B cell (primary cell): Measurements from ENCODE around the gene PRR11. TPM values are rescaled to one million over a fixed set of nuclear protein-coding genes. Genes with fewer than 3 reads are reported as not detected.

ENCODE experiments used
- ATAC-seq: fragments of 200-7000 bp; cut with Tn5 transposase; one replicate; pipeline ENCODE4 v1.10.0; 2021; ENCODE audit warnings: low read depth, mild to moderate bottlenecking, moderate number of reproducible peaks, moderate library complexity
- CTCF ChIA-PET: fragments of 350-600 bp; sonication (Branson Sonifier 250); formaldehyde crosslinking; loops from one replicate; lab custom pipeline; 2021; ENCODE audit warnings: antibody characterized with exemption, inconsistent platforms; lab: Charles Lee
- POLR2A ChIA-PET: fragments of 350-600 bp; sonication (Branson Sonifier 250); formaldehyde crosslinking; loops from one replicate; lab custom pipeline; 2021; ENCODE audit warnings: antibody characterized with exemption; lab: Charles Lee
- DNase-seq: peaks from one replicate; pipeline ENCODE4 v3.0.0; 2013
- H2AFZ ChIP-seq: 2 replicates; pipeline ENCODE4 v1.6.1; 2012; ENCODE audit warnings: mild to moderate bottlenecking, low read depth, low read length; ENCODE audit not compliant: insufficient read depth, poor library complexity, severe bottlenecking
- H3K27ac ChIP-seq, 2 donors: 1 replicate in 1 of 2; 2 replicates in 1 of 2; pipeline ENCODE4 v1.5.1; 2012 to 2013; ENCODE audit warnings: low read length in 2 of 2, mild to moderate bottlenecking in 2 of 2, moderate library complexity in 1 of 2
- H3K27me3 ChIP-seq, 4 experiments: fragments of 200-600 bp in 1 of 4; sonication (generic) in 1 of 4; replicated peaks in 1 of 4; 1 replicate in 2 of 4; 2 replicates in 2 of 4; pipeline versions ENCODE4 v1.6.1 to v1.7.0; 2013 to 2016; ENCODE audit warnings: low read length in 3 of 4, mild to moderate bottlenecking in 2 of 4, mixed read lengths in 1 of 4, moderate library complexity in 1 of 4; ENCODE audit not compliant: insufficient read depth in 4 of 4, control insufficient read depth in 3 of 4; ENCODE audit errors: control extremely low read depth in 1 of 4
- H3K36me3 ChIP-seq, 2 experiments: replicated peaks in 1 of 2; 1 replicate in 1 of 2; 2 replicates in 1 of 2; pipeline versions ENCODE4 v1.6.1 to v1.7.1; 2013; ENCODE audit warnings: low read length in 1 of 2; ENCODE audit not compliant: insufficient read depth in 2 of 2, control insufficient read depth in 1 of 2; ENCODE audit errors: control extremely low read depth in 1 of 2, extremely low read depth in 1 of 2
- H3K4me1 ChIP-seq, 2 donors: fragments of 200-600 bp in 1 of 2; sonication (generic) in 1 of 2; 1 replicate in 1 of 2; 2 replicates in 1 of 2; pipeline versions ENCODE4 v1.5.1 to v1.6.1; 2013 to 2017; ENCODE audit warnings: low read length in 2 of 2; ENCODE audit not compliant: control insufficient read depth in 2 of 2, insufficient read depth in 2 of 2
- H3K4me2 ChIP-seq: replicated peaks from 2 replicates; pipeline ENCODE3; 2012; ENCODE audit warnings: mild to moderate bottlenecking, low read depth, low read length; ENCODE audit not compliant: poor library complexity, severe bottlenecking
- H3K4me3 ChIP-seq, 5 experiments: fragments of 200-600 bp in 1 of 5; sonication (generic) in 1 of 5; 1 replicate in 3 of 5; 2 replicates in 2 of 5; pipeline versions ENCODE4 v1.5.1 to v1.7.0; 2011 to 2016; ENCODE audit warnings: low read length in 4 of 5, mild to moderate bottlenecking in 4 of 5, low read depth in 2 of 5, control low read depth in 1 of 5, moderate library complexity in 1 of 5; ENCODE audit not compliant: insufficient read depth in 1 of 5; ENCODE audit errors: control extremely low read depth in 1 of 5, extremely low read depth in 1 of 5
- H3K79me2 ChIP-seq: fragments of 200-600 bp; sonication (generic); one replicate; pipeline ENCODE4 v1.6.0; 2016; ENCODE audit warnings: low read length; ENCODE audit not compliant: control insufficient read depth, insufficient read depth
- H3K9ac ChIP-seq: fragments of 200-600 bp; sonication (generic); 2 replicates; pipeline ENCODE4 v1.6.1; 2017; ENCODE audit warnings: mild to moderate bottlenecking, low read length, moderate library complexity
- H3K9me3 ChIP-seq, 3 donors: one replicate each; pipeline versions ENCODE4 v1.6.1 to v1.7.1; 2013; ENCODE audit warnings: low read length in 2 of 3; ENCODE audit not compliant: control insufficient read depth in 2 of 3, insufficient read depth in 1 of 3; ENCODE audit errors: control extremely low read depth in 1 of 3
- H4K20me1 ChIP-seq: 2 replicates; pipeline ENCODE4 v1.6.0; 2012; ENCODE audit warnings: mild to moderate bottlenecking, low read length; ENCODE audit not compliant: insufficient read depth, control insufficient read depth, poor library complexity, severe bottlenecking
- H3K27ac Mint-ChIP-seq: one replicate; pipeline ENCODE4 v1.8.0; 2021; ENCODE audit warnings: mixed read lengths
- H3K27me3 Mint-ChIP-seq: one replicate; pipeline ENCODE4 v1.8.0; 2021; ENCODE audit warnings: mixed read lengths
- H3K4me1 Mint-ChIP-seq: one replicate; pipeline ENCODE4 v1.8.0; 2021; ENCODE audit warnings: mixed read lengths
- H3K4me3 Mint-ChIP-seq: one replicate; pipeline ENCODE4 v1.8.0; 2021; ENCODE audit warnings: mixed read lengths
- H3K9me3 Mint-ChIP-seq: one replicate; pipeline ENCODE4 v1.8.0; 2022; ENCODE audit warnings: mixed read lengths; ENCODE audit not compliant: insufficient read depth
- EZH2 ChIP-seq: IDR thresholded peaks from 2 replicates; pipeline ENCODE4 v1.6.1; 2012; ENCODE audit warnings: borderline replicate concordance, low read depth, mild to moderate bottlenecking, moderate library complexity, low read length; ENCODE audit not compliant: insufficient read depth, poor library complexity, severe bottlenecking
- WGBS: methylation state at CpG from one replicate; pipeline ENCODE4 v1.1.5; 2013; ENCODE audit warnings: missing lambda C conversion rate; ENCODE audit not compliant: insufficient coverage; 5-methylcytosine and 5-hydroxymethylcytosine counted together
- intact Hi-C: fragments of 100-400 bp; cut with micrococcal nuclease; formaldehyde crosslinking; loops from one replicate; pipeline ENCODE4 v1.10.0; 2022
- polyA plus RNA-seq: library from polyadenylated mRNA; depleted of rRNA; stranded (reverse); fragments of >200 nt; gene quantifications from 2 replicates; pipeline ENCODE4 v1.2.3, GENCODE V29; 2012
- total RNA-seq, 2 donors: library from RNA; stranded (reverse); fragments of 120-200 nt in 1 of 2; gene quantifications; 1 replicate in 1 of 2; 2 replicates in 1 of 2; pipeline versions ENCODE4 v1.2.3 to v1.2.4, GENCODE V29; 2013 to 2022
- TF ChIP-seq, protein P1 (sequence below): fragments of 200-600 bp; IDR thresholded peaks from one replicate; pipeline ENCODE4 v1.8.0; 2022; ENCODE audit warnings: antibody characterized with exemption, mild to moderate bottlenecking

Gene PRR11
- total and polyA plus RNA-seq, 2 donors (not counting 1 experiment from before 2014, with no cell fraction given): 1.2 to 1.5 TPM

DNA sequence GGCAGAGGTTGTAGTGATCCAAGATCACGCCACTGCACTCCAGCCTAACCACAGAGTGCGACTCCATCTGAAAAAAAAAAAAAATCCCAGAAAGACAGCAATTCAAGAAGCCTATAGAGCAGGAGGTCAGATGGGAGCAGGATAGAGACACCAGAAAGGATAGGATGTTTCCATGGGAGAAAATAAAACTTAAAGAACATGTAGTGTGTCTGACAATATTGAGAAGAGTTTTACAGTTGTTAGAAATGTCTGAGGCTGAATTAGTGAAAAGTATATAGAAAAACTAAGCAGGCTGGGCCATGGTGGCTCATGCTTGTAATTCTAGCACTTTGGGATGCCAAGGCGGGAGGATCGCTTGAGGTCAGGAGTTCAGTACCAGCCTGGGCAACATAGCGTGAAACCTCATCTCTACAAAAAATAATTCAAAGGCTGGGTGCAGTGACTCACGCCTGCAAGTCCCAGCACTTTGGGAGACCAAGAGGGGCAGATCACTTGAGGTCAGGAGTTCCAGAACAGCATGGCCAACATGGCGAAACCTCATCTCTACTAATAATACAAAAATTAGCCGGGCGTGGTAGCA is 33.6 kb upstream of the PRR11 start:
- intact Hi-C loops: no loop called here
- Histone ChIP-seq H3K36me3 (peaks cover 2 to 6% of the 10 kb centered on the region in 2 experiments), H2AFZ (no peak overlapping the region), H4K20me1 (no peaks in the 10 kb centered on the region), H3K9ac (no peak overlapping the region), H3K4me1 (no peaks in the 10 kb centered on the region), H3K4me2 (no peak overlapping the region), H3K9me3 (no peaks in the 10 kb centered on the region), H3K27ac (no peak overlapping the region), H3K27me3 (no peaks in the 10 kb centered on the region), H3K4me3 (no peak overlapping the region), H3K79me2 (peaks cover 8% of the 10 kb centered on the region)
- WGBS: 50% methylated on average over 2 of the region's 9 CpGs
- Mint-ChIP-seq H3K27me3 (no peaks in the 10 kb centered on the region), H3K4me1 (peaks cover 1% of the 10 kb centered on the region), H3K4me3 (no peak overlapping the region), H3K27ac (no peak overlapping the region), H3K9me3 (no peaks in the 10 kb centered on the region)
- CTCF ChIA-PET: no interaction called here
- POLR2A ChIA-PET: no interaction called here
- DNase-seq (no peak), ATAC-seq (no peak)
- TF ChIP-seq, protein P1, sequence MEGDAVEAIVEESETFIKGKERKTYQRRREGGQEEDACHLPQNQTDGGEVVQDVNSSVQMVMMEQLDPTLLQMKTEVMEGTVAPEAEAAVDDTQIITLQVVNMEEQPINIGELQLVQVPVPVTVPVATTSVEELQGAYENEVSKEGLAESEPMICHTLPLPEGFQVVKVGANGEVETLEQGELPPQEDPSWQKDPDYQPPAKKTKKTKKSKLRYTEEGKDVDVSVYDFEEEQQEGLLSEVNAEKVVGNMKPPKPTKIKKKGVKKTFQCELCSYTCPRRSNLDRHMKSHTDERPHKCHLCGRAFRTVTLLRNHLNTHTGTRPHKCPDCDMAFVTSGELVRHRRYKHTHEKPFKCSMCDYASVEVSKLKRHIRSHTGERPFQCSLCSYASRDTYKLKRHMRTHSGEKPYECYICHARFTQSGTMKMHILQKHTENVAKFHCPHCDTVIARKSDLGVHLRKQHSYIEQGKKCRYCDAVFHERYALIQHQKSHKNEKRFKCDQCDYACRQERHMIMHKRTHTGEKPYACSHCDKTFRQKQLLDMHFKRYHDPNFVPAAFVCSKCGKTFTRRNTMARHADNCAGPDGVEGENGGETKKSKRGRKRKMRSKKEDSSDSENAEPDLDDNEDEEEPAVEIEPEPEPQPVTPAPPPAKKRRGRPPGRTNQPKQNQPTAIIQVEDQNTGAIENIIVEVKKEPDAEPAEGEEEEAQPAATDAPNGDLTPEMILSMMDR: no peak

DNA sequence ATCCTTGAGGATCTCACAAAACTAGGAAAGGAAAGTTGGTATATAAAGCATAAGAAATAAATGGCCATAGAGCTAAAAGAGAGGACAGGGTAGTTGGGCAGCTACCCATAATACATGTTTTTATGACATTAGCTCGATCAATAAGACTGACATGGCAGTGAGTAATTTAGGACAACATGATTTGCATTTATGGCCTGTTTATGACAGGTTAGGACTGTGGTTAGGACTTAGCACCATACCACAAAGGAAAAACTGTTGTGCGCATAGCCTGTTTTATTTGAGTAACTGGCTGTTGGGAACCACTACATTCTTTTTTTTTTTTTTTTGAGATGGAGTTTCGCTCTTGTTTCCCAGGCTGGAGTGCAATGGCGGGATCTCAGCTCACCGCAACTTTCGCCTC is 30.9 kb upstream of the PRR11 start:
- no peaks in the 10 kb centered on the region for H3K9me3 ChIP-seq
- H3K9me3 Mint-ChIP-seq: no peaks in the 10 kb centered on the region
- no peaks in the 10 kb centered on the region for H3K36me3 ChIP-seq
- H3K27ac ChIP-seq: no peak overlapping the region
- ATAC-seq (no peak), DNase-seq (no peak)
- no peaks in the 10 kb centered on the region for H4K20me1 ChIP-seq
- TF ChIP-seq, protein P1: no peak
- TF ChIP-seq EZH2: no peak
- H3K9ac ChIP-seq: no peak overlapping the region
- H2AFZ ChIP-seq: no peak overlapping the region
- H3K4me3 Mint-ChIP-seq: no peak overlapping the region
- CTCF ChIA-PET: interaction anchor here (0.6 kb wide), 1 partner anchor 32 kb away, joined by 5 read pairs; no protein-coding TSS in a partner anchor
- 86% methylated on average over 1 of the region's 6 CpGs for WGBS
- H3K4me1 Mint-ChIP-seq: peaks cover 1% of the 10 kb centered on the region
- H3K27me3 ChIP-seq: no peaks in the 10 kb centered on the region
- H3K79me2 ChIP-seq: peaks cover 11% of the 10 kb centered on the region
- POLR2A ChIA-PET: no interaction called here
- H3K27me3 Mint-ChIP-seq: no peaks in the 10 kb centered on the region
- no peaks in the 10 kb centered on the region for H3K4me1 ChIP-seq
- intact Hi-C loops: no loop called here
- no peak overlapping the region for H3K4me3 ChIP-seq
- no peak overlapping the region for H3K4me2 ChIP-seq
- no peak overlapping the region for H3K27ac Mint-ChIP-seq
